Naive B cell (primary cell): ENCODE data around the gene MFN2. TPM values are rescaled to one million over a fixed set of nuclear protein-coding genes. Genes with fewer than 3 reads are reported as not detected.

Source experiments
- ATAC-seq, 2 donors: fragments of 150-1000 bp; cut with Tn5 transposase; 2 replicates each; pipeline ENCODE4 v1.10.0; 2021; ENCODE audit warnings: low read depth in 2 of 2, mild to moderate bottlenecking in 2 of 2, moderate library complexity in 2 of 2
- DNase-seq: peaks from one replicate; pipeline ENCODE4 v3.0.0; 2022
- H3K27ac Mint-ChIP-seq, 6 donors: one replicate each; pipeline ENCODE4 v1.8.0; 2020 to 2022; ENCODE audit warnings: mild to moderate bottlenecking in 6 of 6, mixed read lengths in 6 of 6, moderate library complexity in 5 of 6, inconsistent platforms in 2 of 6
- H3K27me3 Mint-ChIP-seq, 3 donors: one replicate each; pipeline ENCODE4 v1.8.0; 2021 to 2022; ENCODE audit warnings: mixed read lengths in 3 of 3, mild to moderate bottlenecking in 1 of 3
- H3K36me3 Mint-ChIP-seq, 2 donors: one replicate each; pipeline ENCODE4 v1.8.0; 2020 to 2022; ENCODE audit warnings: mixed read lengths in 2 of 2, inconsistent platforms in 1 of 2, mild to moderate bottlenecking in 1 of 2
- H3K4me1 Mint-ChIP-seq, 3 donors: one replicate each; pipeline ENCODE4 v1.8.0; 2020 to 2022; ENCODE audit warnings: mixed read lengths in 3 of 3, inconsistent platforms in 1 of 3, mild to moderate bottlenecking in 1 of 3, moderate library complexity in 1 of 3
- H3K4me3 Mint-ChIP-seq, 8 donors: one replicate each; pipeline ENCODE4 v1.8.0; 2020 to 2022; ENCODE audit warnings: mild to moderate bottlenecking in 8 of 8, mixed read lengths in 8 of 8, moderate library complexity in 8 of 8, inconsistent platforms in 2 of 8
- H3K9me3 Mint-ChIP-seq, 7 donors: one replicate each; pipeline ENCODE4 v1.8.0; 2020 to 2022; ENCODE audit warnings: mixed read lengths in 7 of 7, mild to moderate bottlenecking in 5 of 7, inconsistent platforms in 2 of 7, moderate library complexity in 1 of 7
- polyA plus RNA-seq, 6 donors: library from polyadenylated mRNA; unstranded; fragments of 300-500 nt; fragmentation: Illumina TruSeq; gene quantifications; one replicate each; pipeline ENCODE4 v1.2.3, GENCODE V29; 2021; ENCODE audit warnings: low read depth in 6 of 6

Gene MFN2
- polyA plus RNA-seq, 6 donors from 2014 or later: 27.5 to 39.9 (median 35.9) TPM

- H3K36me3 Mint-ChIP-seq: no peaks in the 10 kb centered on the region
- H3K27me3 Mint-ChIP-seq: peaks cover 18 to 24% (median 19%) of the 10 kb centered on the region in 3 donors
- peak in 1 of 2 donors; percentile 21 for ATAC-seq
- DNase-seq: no peak
- H3K4me1 Mint-ChIP-seq: peaks cover 13 to 15% (median 13%) of the 10 kb centered on the region in 3 donors
- peaks cover 0 to 4% (median 0%) of the 10 kb centered on the region in 7 donors for H3K9me3 Mint-ChIP-seq
- no peak overlapping the region for H3K4me3 Mint-ChIP-seq
- H3K27ac Mint-ChIP-seq: peak overlapping the region in 1 of 6 donors; percentile 66
Observed at GRCh38 chr1:12057382-12057781, 77.1 kb downstream of the MFN2 start.

GRCh38 chr1:12057940-12058687 is 77.9 kb downstream of the MFN2 start:
- no peak for DNase-seq

DNA sequence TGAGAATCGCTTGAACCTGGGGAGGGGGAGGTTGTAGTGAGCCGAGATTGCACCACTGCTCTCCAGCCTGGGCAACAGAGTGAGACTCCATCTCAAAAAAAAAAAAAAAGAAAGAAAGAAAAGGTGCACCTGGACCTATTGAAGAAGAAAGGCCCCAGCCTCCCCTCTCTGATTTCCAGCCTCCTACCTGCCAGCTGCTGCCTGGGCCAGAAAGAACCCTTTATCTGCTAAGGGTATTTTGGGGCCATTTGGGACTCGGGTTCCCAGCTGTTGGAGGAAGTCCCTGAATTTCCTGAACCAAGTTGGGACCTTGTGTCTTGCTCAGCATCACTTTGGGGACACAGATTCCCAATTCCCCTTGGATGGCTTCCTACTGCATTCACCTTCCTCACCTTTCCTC is 79.0 kb downstream of the MFN2 start:
- peaks cover 0 to 4% (median 0%) of the 10 kb centered on the region in 7 donors for H3K9me3 Mint-ChIP-seq
- H3K27ac Mint-ChIP-seq: no peak overlapping the region
- H3K4me3 Mint-ChIP-seq: peak overlapping the region in 1 of 8 donors; percentile 66
- ATAC-seq (no peak), DNase-seq (no peak)
- H3K27me3 Mint-ChIP-seq: peaks cover 29 to 37% (median 34%) of the 10 kb centered on the region in 3 donors
- H3K4me1 Mint-ChIP-seq: peaks cover 16 to 23% (median 19%) of the 10 kb centered on the region in 3 donors
- peaks cover 0 to 6% of the 10 kb centered on the region in 2 donors for H3K36me3 Mint-ChIP-seq

More at GRCh38 chr1:12057940-12058687, 77.9 kb downstream of the MFN2 start:
- no peak for ATAC-seq
- Mint-ChIP-seq H3K36me3 (peaks cover 0 to 5% of the 10 kb centered on the region in 2 donors), H3K9me3 (peaks cover 0 to 4% (median 0%) of the 10 kb centered on the region in 7 donors), H3K4me1 (peaks cover 12 to 14% (median 13%) of the 10 kb centered on the region in 3 donors), H3K27ac (no peak overlapping the region), H3K27me3 (peaks cover 21 to 26% (median 23%) of the 10 kb centered on the region in 3 donors), H3K4me3 (no peak overlapping the region)

DNA sequence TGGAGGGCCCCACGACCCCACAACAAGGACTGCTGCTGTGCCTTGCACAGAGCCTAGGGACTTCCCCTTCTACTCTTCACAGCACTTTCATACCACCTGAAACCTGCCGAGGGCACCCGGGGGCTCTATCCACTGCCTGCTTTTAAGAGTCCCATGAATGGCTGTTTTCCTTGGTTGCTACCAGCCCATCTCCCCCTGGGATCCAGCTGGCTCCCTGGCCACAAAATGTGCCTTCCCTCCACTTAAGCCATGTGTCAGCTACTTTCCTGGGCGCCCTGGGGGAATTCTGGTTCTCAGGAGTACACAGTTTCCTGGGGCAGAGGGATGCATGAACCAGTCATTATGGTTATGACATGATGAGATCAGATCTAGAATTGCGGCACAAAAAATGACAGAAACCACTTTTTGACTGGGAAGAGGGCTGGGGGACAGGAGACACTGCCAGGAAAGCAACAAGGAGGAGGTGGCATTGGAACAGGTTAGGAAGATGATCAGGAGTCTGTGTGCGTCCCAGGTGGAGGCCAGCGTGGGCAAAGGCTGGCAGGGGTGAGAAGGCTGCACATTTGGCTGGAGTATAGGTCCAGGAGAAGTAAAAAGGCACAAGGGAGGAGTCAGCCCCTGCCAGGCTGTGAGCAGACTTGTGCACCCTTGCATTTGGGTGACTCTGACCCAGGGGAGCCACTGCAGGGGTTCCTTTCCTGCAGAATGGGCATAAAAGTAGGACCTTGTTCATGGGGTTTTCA is 79.6 kb downstream of the MFN2 start:
- Mint-ChIP-seq H3K9me3 (peaks cover 0 to 4% (median 0%) of the 10 kb centered on the region in 7 donors), H3K36me3 (peaks cover 0 to 6% of the 10 kb centered on the region in 2 donors), H3K4me3 (peak overlapping the region in 1 of 8 donors; percentile 66), H3K27ac (no peak overlapping the region), H3K27me3 (peaks cover 33 to 44% (median 41%) of the 10 kb centered on the region in 3 donors), H3K4me1 (peaks cover 21 to 26% (median 23%) of the 10 kb centered on the region in 3 donors)
- DNase-seq (no peak), ATAC-seq (peak; percentile 62 to 64)

GRCh38 chr1:12060500-12060899 is 80.3 kb downstream of the MFN2 start:
- Mint-ChIP-seq H3K27me3 (peaks cover 34 to 47% (median 42%) of the 10 kb centered on the region in 3 donors), H3K27ac (no peak overlapping the region), H3K4me1 (peaks cover 21 to 26% (median 23%) of the 10 kb centered on the region in 3 donors), H3K9me3 (peaks cover 0 to 4% (median 0%) of the 10 kb centered on the region in 7 donors), H3K36me3 (peaks cover 0 to 6% of the 10 kb centered on the region in 2 donors), H3K4me3 (no peak overlapping the region)
- DNase-seq (no peak), ATAC-seq (no peak)

Other genes starting within 250 kb of the MFN2 start
- 10 to 100 TPM; 37.7 to 51.6 (median 46.5) TPM for gene AGTRAP, start 244.3 kb upstream of the MFN2 start, polyA plus RNA-seq
- gene C1orf167, start 218.3 kb upstream of the MFN2 start, polyA plus RNA-seq: 1 to 10 TPM in 1 of 6 donors, not detected in 5; 2.9 TPM
- gene MTHFR, start 174.5 kb upstream of the MFN2 start, polyA plus RNA-seq: 10 to 100 TPM in 5 of 6 donors, 1 to 10 TPM in 1; 8.8 to 26.8 (median 18.9) TPM
- gene CLCN6, start 174.3 kb upstream of the MFN2 start, polyA plus RNA-seq: 10 to 100 TPM in 2 of 6 donors, 1 to 10 TPM in 4; 1.9 to 19.0 (median 9.1) TPM
- gene NPPA, start 132.7 kb upstream of the MFN2 start, polyA plus RNA-seq: not detected
- gene NPPB, start 121.5 kb upstream of the MFN2 start, polyA plus RNA-seq: not detected
- 10 to 100 TPM; 36.9 to 70.6 (median 62.5) TPM for gene KIAA2013, start 54.0 kb upstream of the MFN2 start, polyA plus RNA-seq
- 10 to 100 TPM in 1 of 6 donors, 1 to 10 TPM in 5; 4.9 to 10.4 (median 6.6) TPM for gene PLOD1, start 45.7 kb upstream of the MFN2 start, polyA plus RNA-seq
- 10 to 100 TPM; 28.9 to 41.4 (median 31.6) TPM for gene MIIP, start 39.1 kb downstream of the MFN2 start, polyA plus RNA-seq
- not detected for gene TNFRSF8, start 82.9 kb downstream of the MFN2 start, polyA plus RNA-seq
- 10 to 100 TPM; 29.0 to 54.0 (median 42.7) TPM for gene TNFRSF1B, start 186.5 kb downstream of the MFN2 start, polyA plus RNA-seq
- gene VPS13D, start 249.6 kb downstream of the MFN2 start, polyA plus RNA-seq: 10 to 100 TPM in 4 of 6 donors, 1 to 10 TPM in 2; 7.6 to 14.6 (median 11.8) TPM